Caco-2 (cell line): ENCODE data around the gene PEX14. TPM values are rescaled to one million over a fixed set of nuclear protein-coding genes. Genes with fewer than 3 reads are reported as not detected.
A peak's percentile ranks its signal among the peaks of the same experiment; 100 is the strongest.

Source experiments
- BruUV-seq: library from RNA; stranded (reverse); fragments of 400-500 nt; replicated peaks from 2 replicates; lab custom pipeline; 2021; lab: Mats Ljungman, UMichigan
- CTCF ChIA-PET: fragments of 300-600 bp; sonication (Branson Sonifier 250); formaldehyde crosslinking; loops from one replicate; lab custom pipeline; 2022; ENCODE audit warnings: antibody characterized with exemption; lab: Charles Lee
- POLR2A ChIA-PET: fragments of 300-600 bp; sonication (Branson Sonifier 250); formaldehyde crosslinking; loops from one replicate; lab custom pipeline; 2022; ENCODE audit warnings: antibody characterized with exemption; lab: Charles Lee
- DNase-seq, 2 experiments: peaks; one replicate each; pipeline versions ENCODE4 v3.0.0 to v3.0.0-alpha.2; 2020 to 2022
- H3K27me3 ChIP-seq: replicated peaks from 2 replicates; pipeline ENCODE4 v1.6.0; 2011; ENCODE audit warnings: low read length; ENCODE audit not compliant: control insufficient read depth, insufficient read depth
- H3K36me3 ChIP-seq: 2 replicates; pipeline ENCODE4 v1.5.1; 2011; ENCODE audit warnings: low read length; ENCODE audit not compliant: control insufficient read depth, insufficient read depth
- H3K4me1 ChIP-seq: fragments of 250-450 bp; sonication (Bioruptor Pico); 2 replicates; pipeline ENCODE4 v1.5.1; 2020; ENCODE audit warnings: mild to moderate bottlenecking
- H3K4me3 ChIP-seq: 2 replicates; pipeline ENCODE4 v1.5.1; 2011; ENCODE audit warnings: low read depth, mild to moderate bottlenecking, control low read depth, low read length
- H3K9me3 ChIP-seq: fragments of 250-450 bp; sonication (Bioruptor Pico); 2 replicates; pipeline ENCODE4 v1.5.1; 2020; ENCODE audit warnings: mild to moderate bottlenecking, moderate library complexity
- H3K27ac Mint-ChIP-seq: one replicate; pipeline ENCODE4 v1.8.0; 2022; ENCODE audit warnings: mixed read lengths; ENCODE audit not compliant: unreplicated experiment
- H3K27me3 Mint-ChIP-seq: one replicate; pipeline ENCODE4 v1.8.0; 2022; ENCODE audit warnings: mixed read lengths; ENCODE audit not compliant: insufficient read depth, unreplicated experiment
- H3K36me3 Mint-ChIP-seq: one replicate; pipeline ENCODE4 v1.8.0; 2022; ENCODE audit warnings: mild to moderate bottlenecking, mixed read lengths; ENCODE audit not compliant: insufficient read depth, unreplicated experiment
- H3K4me1 Mint-ChIP-seq: one replicate; pipeline ENCODE4 v1.8.0; 2022; ENCODE audit warnings: low read depth, mixed read lengths; ENCODE audit not compliant: unreplicated experiment
- H3K4me3 Mint-ChIP-seq: one replicate; pipeline ENCODE4 v1.8.0; 2022; ENCODE audit warnings: mild to moderate bottlenecking, moderate library complexity, mixed read lengths; ENCODE audit not compliant: unreplicated experiment
- H3K9me3 Mint-ChIP-seq: one replicate; pipeline ENCODE4 v1.8.0; 2022; ENCODE audit warnings: mixed read lengths; ENCODE audit not compliant: unreplicated experiment
- intact Hi-C: fragments of 100-400 bp; cut with micrococcal nuclease; formaldehyde crosslinking; loops from one replicate; pipeline ENCODE4 v1.10.0; 2022; ENCODE audit not compliant: unreplicated experiment
- total RNA-seq: library from RNA; stranded (reverse); gene quantifications from 2 replicates; pipeline ENCODE4 v1.2.3, GENCODE V29; 2022
- TF ChIP-seq, protein P1 (sequence below), 2 experiments: fragments of 200-600 bp in 1 of 2; IDR thresholded peaks; 1 replicate in 1 of 2; 2 replicates in 1 of 2; pipeline versions ENCODE4 v1.5.1 to v1.8.0; 2011 to 2022; ENCODE audit warnings: antibody characterized with exemption in 1 of 2, control low read depth in 1 of 2, inconsistent platforms in 1 of 2, low read depth in 1 of 2, low read length in 1 of 2, mild to moderate bottlenecking in 1 of 2, moderate library complexity in 1 of 2; ENCODE audit not compliant: insufficient read depth in 1 of 2, severe bottlenecking in 1 of 2, unreplicated experiment in 1 of 2

PEX14 gene
- total RNA-seq, 1 experiment from 2014 or later: 22.2 TPM

DNA sequence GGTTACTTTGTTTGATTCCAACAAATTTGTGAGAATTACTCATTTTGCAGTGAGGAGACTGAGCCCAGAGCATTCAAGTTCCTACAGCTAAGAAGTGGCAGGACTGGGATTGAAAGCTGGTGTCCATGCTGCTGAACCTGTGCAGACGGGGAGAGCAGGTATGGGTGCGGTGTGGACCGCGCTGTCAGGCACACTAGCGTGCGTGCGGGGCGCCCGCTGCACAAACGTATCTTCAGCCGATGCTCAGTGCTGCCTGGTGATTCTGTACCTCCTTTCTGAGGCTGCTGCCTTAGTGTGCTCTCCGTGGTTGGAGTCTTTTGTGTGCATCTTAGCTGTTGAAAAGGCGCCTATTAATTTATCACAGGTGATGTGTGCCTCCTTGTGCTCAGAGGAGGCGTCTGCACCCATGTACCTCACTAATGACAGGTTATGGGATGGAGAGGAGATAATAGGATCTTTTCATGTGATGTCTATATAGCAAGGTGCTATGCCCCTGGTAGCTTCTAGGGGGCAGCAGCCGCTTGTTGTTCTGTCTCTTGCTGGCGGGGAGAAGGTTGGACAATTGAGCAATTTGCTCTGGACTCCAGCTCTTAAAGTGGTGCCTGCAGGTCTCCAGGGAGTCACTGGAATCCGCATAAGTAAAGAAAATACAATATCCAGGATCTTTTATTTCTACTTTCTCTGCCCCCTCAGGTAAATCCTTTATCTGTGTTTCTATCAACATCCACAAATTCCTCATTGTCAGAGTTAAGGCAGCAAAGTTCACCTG lies 32.5 kb downstream of the PEX14 start:
- ChIA-PET POLR2A (interaction anchor here (0.9 kb wide), 1 partner anchor 48 kb away, joined by 5 read pairs; no protein-coding TSS in a partner anchor), CTCF (interaction anchor here (0.6 to 2.0 kb wide), 12 partner anchors 8 to 403 kb away, joined by 3 to 9 read pairs (median 3); partner anchors contain the start of gene CENPS)
- Mint-ChIP-seq H3K4me3 (no peak overlapping the region), H3K4me1 (peaks cover 26% of the 10 kb centered on the region), H3K9me3 (no peaks in the 10 kb centered on the region), H3K27ac (no peak overlapping the region), H3K27me3 (no peaks in the 10 kb centered on the region), H3K36me3 (no peaks in the 10 kb centered on the region)
- peak; percentile 81 to 84 for DNase-seq
- BruUV-seq: no TSS peak
- Histone ChIP-seq H3K4me1 (peaks cover 50% of the 10 kb centered on the region), H3K36me3 (no peaks in the 10 kb centered on the region), H3K4me3 (no peak overlapping the region), H3K27me3 (no peaks in the 10 kb centered on the region), H3K9me3 (no peaks in the 10 kb centered on the region)
- TF ChIP-seq, protein P1, sequence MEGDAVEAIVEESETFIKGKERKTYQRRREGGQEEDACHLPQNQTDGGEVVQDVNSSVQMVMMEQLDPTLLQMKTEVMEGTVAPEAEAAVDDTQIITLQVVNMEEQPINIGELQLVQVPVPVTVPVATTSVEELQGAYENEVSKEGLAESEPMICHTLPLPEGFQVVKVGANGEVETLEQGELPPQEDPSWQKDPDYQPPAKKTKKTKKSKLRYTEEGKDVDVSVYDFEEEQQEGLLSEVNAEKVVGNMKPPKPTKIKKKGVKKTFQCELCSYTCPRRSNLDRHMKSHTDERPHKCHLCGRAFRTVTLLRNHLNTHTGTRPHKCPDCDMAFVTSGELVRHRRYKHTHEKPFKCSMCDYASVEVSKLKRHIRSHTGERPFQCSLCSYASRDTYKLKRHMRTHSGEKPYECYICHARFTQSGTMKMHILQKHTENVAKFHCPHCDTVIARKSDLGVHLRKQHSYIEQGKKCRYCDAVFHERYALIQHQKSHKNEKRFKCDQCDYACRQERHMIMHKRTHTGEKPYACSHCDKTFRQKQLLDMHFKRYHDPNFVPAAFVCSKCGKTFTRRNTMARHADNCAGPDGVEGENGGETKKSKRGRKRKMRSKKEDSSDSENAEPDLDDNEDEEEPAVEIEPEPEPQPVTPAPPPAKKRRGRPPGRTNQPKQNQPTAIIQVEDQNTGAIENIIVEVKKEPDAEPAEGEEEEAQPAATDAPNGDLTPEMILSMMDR (IDR thresholded peaks at IDR 0.05; ENCODE audit: insufficient read depth in 1 of 2, low read depth in 1 of 2, low read length in 1 of 2, severe bottlenecking in 1 of 2, unreplicated experiment in 1 of 2): peak; percentile 70 to 75
- intact Hi-C loops: loop anchor here (5.0 kb wide), 1 partner anchor 90 kb away; no protein-coding TSS in a partner anchor

DNA sequence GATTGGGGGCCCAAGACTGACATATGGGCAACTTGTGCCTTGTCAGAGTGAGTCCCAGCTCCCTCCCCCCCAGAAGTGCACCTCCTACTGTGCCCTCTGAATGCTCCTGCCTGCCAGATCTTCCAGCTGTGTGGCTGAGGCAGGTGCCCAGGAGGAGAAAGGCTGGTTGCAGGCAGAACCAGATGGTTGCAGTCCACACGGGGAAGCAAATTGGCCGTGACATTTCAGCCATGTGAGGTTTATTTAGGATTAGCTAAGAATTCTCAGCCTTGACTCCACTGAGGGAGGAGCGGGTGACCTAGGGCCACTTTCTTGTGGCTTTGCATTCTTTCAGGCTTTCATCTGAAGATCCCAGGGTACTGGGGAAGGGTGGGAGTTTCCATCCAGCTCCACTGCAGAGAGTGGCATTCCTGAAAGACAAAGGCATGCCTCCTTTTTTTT lies 33.8 kb downstream of the PEX14 start:
- no peaks in the 10 kb centered on the region for H3K9me3 ChIP-seq
- ChIA-PET POLR2A (interaction anchor here (0.9 kb wide), 1 partner anchor 90 kb away, joined by 3 read pairs; no protein-coding TSS in a partner anchor), CTCF (interaction anchor here (0.6 to 2.0 kb wide), 8 partner anchors 12 to 1646 kb away, joined by 3 to 6 read pairs (median 3); no protein-coding TSS in a partner anchor)
- DNase-seq: peak; percentile 81 to 84
- intact Hi-C loops: loop anchor here (1.0 to 5.0 kb wide), 2 partner anchors 89 to 429 kb away; no protein-coding TSS in a partner anchor
- peak overlapping the region; percentile 47 for H3K4me3 Mint-ChIP-seq
- H3K9me3 Mint-ChIP-seq: no peaks in the 10 kb centered on the region
- peak overlapping the region; percentile 85 for H3K27ac Mint-ChIP-seq
- no TSS peak for BruUV-seq
- no peaks in the 10 kb centered on the region for H3K27me3 ChIP-seq
- H3K36me3 ChIP-seq: no peaks in the 10 kb centered on the region
- H3K4me1 Mint-ChIP-seq: peaks cover 26% of the 10 kb centered on the region
- H3K4me3 ChIP-seq: no peak overlapping the region
- H3K27me3 Mint-ChIP-seq: no peaks in the 10 kb centered on the region
- H3K4me1 ChIP-seq: peaks cover 50% of the 10 kb centered on the region
- H3K36me3 Mint-ChIP-seq: no peaks in the 10 kb centered on the region
- TF ChIP-seq, protein P1 (IDR thresholded peaks at IDR 0.05; ENCODE audit: insufficient read depth in 1 of 2, low read depth in 1 of 2, low read length in 1 of 2, severe bottlenecking in 1 of 2, unreplicated experiment in 1 of 2): no peak

DNA sequence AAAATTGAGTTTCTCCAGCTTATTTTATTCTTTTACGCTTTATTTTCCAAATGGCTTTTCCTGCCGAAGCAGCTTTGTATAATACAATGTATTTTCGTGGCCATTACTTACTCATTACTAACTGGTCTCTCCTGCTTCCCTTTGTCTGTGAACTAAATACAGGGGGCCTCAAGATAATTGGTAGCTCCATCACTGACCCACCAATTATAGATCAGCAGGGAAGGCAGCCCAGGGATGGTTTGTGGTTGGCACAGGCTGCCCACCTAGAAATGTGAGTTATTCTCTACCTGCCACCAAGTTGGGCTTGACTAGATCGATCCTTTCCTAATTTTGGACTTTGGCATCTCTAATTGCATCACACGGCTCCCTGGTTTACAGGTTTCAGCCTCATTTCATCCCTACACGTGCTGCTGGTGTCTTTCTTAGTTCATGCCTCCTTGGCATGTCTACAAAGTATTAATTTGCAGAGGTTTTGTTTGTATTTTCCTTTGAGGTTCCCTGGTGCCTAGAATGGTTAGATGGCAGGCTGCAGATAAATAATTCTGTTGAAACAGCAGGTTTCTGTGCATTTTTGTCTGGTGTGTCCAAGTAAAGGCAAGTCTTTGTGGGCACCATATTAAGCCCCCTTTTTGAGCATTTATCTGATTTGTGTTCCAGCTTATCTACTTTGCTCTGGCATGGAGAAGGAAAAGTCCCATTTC lies 35.2 kb downstream of the PEX14 start:
- CTCF ChIA-PET: interaction anchor here (1.6 kb wide), 1 partner anchor 15 kb away, joined by 6 read pairs; no protein-coding TSS in a partner anchor
- no peak overlapping the region for H3K27ac Mint-ChIP-seq

More for the DNA sequence above, 35.2 kb downstream of the PEX14 start:
- BruUV-seq: no TSS peak
- POLR2A ChIA-PET: interaction anchor here (0.6 kb wide), 1 partner anchor 140 kb away, joined by 7 read pairs; no protein-coding TSS in a partner anchor
- Mint-ChIP-seq H3K4me1 (peaks cover 23% of the 10 kb centered on the region), H3K27me3 (no peaks in the 10 kb centered on the region), H3K36me3 (no peaks in the 10 kb centered on the region), H3K9me3 (no peaks in the 10 kb centered on the region), H3K4me3 (no peak overlapping the region)
- Histone ChIP-seq H3K27me3 (no peaks in the 10 kb centered on the region), H3K9me3 (no peaks in the 10 kb centered on the region), H3K4me1 (peaks cover 50% of the 10 kb centered on the region), H3K4me3 (no peak overlapping the region), H3K36me3 (no peaks in the 10 kb centered on the region)
- intact Hi-C loops: loop anchor here (5.0 to 10.0 kb wide), 5 partner anchors 87 to 357 kb away; no protein-coding TSS in a partner anchor
- TF ChIP-seq, protein P1 (IDR thresholded peaks at IDR 0.05; ENCODE audit: insufficient read depth in 1 of 2, low read depth in 1 of 2, low read length in 1 of 2, severe bottlenecking in 1 of 2, unreplicated experiment in 1 of 2): no peak
- DNase-seq: no peak
